IMR-90 (cell line): ENCODE data around the gene HMGA1. TPM values are rescaled to one million over a fixed set of nuclear protein-coding genes. Genes with fewer than 3 reads are reported as not detected.

ENCODE experiments used
- ATAC-seq: fragments of 200-7000 bp; cut with Tn5 transposase; 2 replicates; pipeline ENCODE4 v1.9.1; 2020; ENCODE audit warnings: low read depth, mild to moderate bottlenecking, moderate library complexity
- BruUV-seq: library from RNA; stranded (reverse); fragments of 400-500 nt; replicated peaks from 2 replicates; lab custom pipeline; 2021; lab: Mats Ljungman, UMichigan
- CTCF ChIA-PET: fragments of 300-600 bp; formaldehyde crosslinking; extraction: SDS; loops from one replicate; lab custom pipeline; 2021; ENCODE audit warnings: antibody characterized with exemption; lab: Yijun Ruan, JAX
- POLR2A ChIA-PET: fragments of 300-600 bp; sonication (Branson Sonifier 250); formaldehyde crosslinking; loops from one replicate; lab custom pipeline; 2022; ENCODE audit warnings: antibody characterized with exemption; ENCODE audit not compliant: unreplicated experiment; lab: Charles Lee
- DNase-seq: peaks from one replicate; pipeline ENCODE4 v3.0.0; 2013
- H2AFZ ChIP-seq: replicated peaks from 2 replicates; pipeline ENCODE3; 2013; ENCODE audit warnings: low read length, mild to moderate bottlenecking; ENCODE audit not compliant: poor library complexity
- H2AK5ac ChIP-seq: 2 replicates; pipeline ENCODE4 v1.6.1; 2013; ENCODE audit warnings: low read depth, low read length, inconsistent platforms
- H2AK9ac ChIP-seq: replicated peaks from 2 replicates; pipeline ENCODE3; 2013; ENCODE audit warnings: mild to moderate bottlenecking, low read depth, low read length, moderate library complexity; ENCODE audit not compliant: poor library complexity
- H2BK120ac ChIP-seq: 2 replicates; pipeline ENCODE4 v1.6.1; 2013; ENCODE audit warnings: low read depth, low read length, inconsistent platforms
- H2BK15ac ChIP-seq: 3 replicates; pipeline ENCODE4 v1.6.1; 2013; ENCODE audit warnings: low read depth, low read length, inconsistent platforms
- H2BK20ac ChIP-seq: 2 replicates; pipeline ENCODE4 v1.6.1; 2013; ENCODE audit warnings: low read depth, mild to moderate bottlenecking, inconsistent platforms, low read length, moderate library complexity
- H2BK5ac ChIP-seq: 2 replicates; pipeline ENCODE4 v1.6.1; 2013; ENCODE audit warnings: mild to moderate bottlenecking, low read depth, low read length, inconsistent platforms; ENCODE audit not compliant: poor library complexity, severe bottlenecking
- H3K14ac ChIP-seq: replicated peaks from 2 replicates; pipeline ENCODE4 v1.6.1; 2013; ENCODE audit warnings: low read depth, low read length, inconsistent platforms
- H3K18ac ChIP-seq: 2 replicates; pipeline ENCODE4 v1.6.1; 2013; ENCODE audit warnings: low read depth, low read length, control low read depth
- H3K23ac ChIP-seq: 2 replicates; pipeline ENCODE4 v1.6.1; 2013; ENCODE audit warnings: low read depth, low read length, inconsistent platforms
- H3K27ac ChIP-seq: 2 replicates; pipeline ENCODE4 v1.5.1; 2013; ENCODE audit warnings: mild to moderate bottlenecking, control low read depth, low read length; ENCODE audit not compliant: insufficient read depth
- H3K27me3 ChIP-seq: 2 replicates; pipeline ENCODE4 v1.6.1; 2013; ENCODE audit warnings: low read length; ENCODE audit not compliant: control insufficient read depth, insufficient read depth
- H3K36me3 ChIP-seq: 2 replicates; pipeline ENCODE4 v1.6.1; 2013; ENCODE audit warnings: low read length, mixed read lengths; ENCODE audit not compliant: control insufficient read depth, insufficient read depth
- H3K4ac ChIP-seq: 2 replicates; pipeline ENCODE4 v1.6.1; 2013; ENCODE audit warnings: low read depth, low read length, inconsistent platforms
- H3K4me1 ChIP-seq: 2 replicates; pipeline ENCODE4 v1.6.1; 2013; ENCODE audit warnings: low read length, mixed read lengths; ENCODE audit not compliant: control insufficient read depth, insufficient read depth
- H3K4me2 ChIP-seq: 2 replicates; pipeline ENCODE4 v1.6.1; 2013; ENCODE audit warnings: low read depth, mild to moderate bottlenecking, control low read depth, low read length, moderate library complexity
- H3K4me3 ChIP-seq: 2 replicates; pipeline ENCODE4 v1.5.1; 2013; ENCODE audit warnings: low read depth, mild to moderate bottlenecking, control low read depth, low read length, moderate library complexity; ENCODE audit not compliant: insufficient read depth
- H3K56ac ChIP-seq: 2 replicates; pipeline ENCODE4 v1.6.1; 2013; ENCODE audit warnings: low read length, inconsistent platforms; ENCODE audit not compliant: insufficient read depth; ENCODE audit errors: extremely low read depth
- H3K79me1 ChIP-seq, 2 experiments: 2 replicates each; pipeline ENCODE4 v1.6.1; 2013; ENCODE audit warnings: low read length in 2 of 2, inconsistent platforms in 1 of 2, low read depth in 1 of 2
- H3K9ac ChIP-seq: 2 replicates; pipeline ENCODE4 v1.6.1; 2013; ENCODE audit warnings: low read depth, low read length, control low read depth
- H3K9me1 ChIP-seq: 2 replicates; pipeline ENCODE4 v1.6.1; 2013; ENCODE audit warnings: low read length, inconsistent platforms; ENCODE audit not compliant: insufficient read depth
- H3K9me3 ChIP-seq: 2 replicates; pipeline ENCODE4 v1.6.1; 2013; ENCODE audit warnings: low read length; ENCODE audit not compliant: control insufficient read depth, insufficient read depth
- H4K20me1 ChIP-seq: 2 replicates; pipeline ENCODE4 v1.6.1; 2013; ENCODE audit warnings: low read length, inconsistent platforms; ENCODE audit not compliant: insufficient read depth
- H4K5ac ChIP-seq: 2 replicates; pipeline ENCODE4 v1.6.1; 2013; ENCODE audit warnings: mild to moderate bottlenecking, low read depth, low read length, control low read depth
- H4K8ac ChIP-seq, 2 experiments: 2 replicates each; pipeline ENCODE4 v1.6.1; 2013; ENCODE audit warnings: low read depth in 2 of 2, low read length in 2 of 2, control low read depth in 1 of 2, inconsistent platforms in 1 of 2
- H4K91ac ChIP-seq: 2 replicates; pipeline ENCODE4 v1.6.1; 2013; ENCODE audit warnings: low read depth, low read length, inconsistent platforms; ENCODE audit not compliant: insufficient read depth
- CHD1 ChIP-seq: IDR thresholded peaks from 2 replicates; pipeline ENCODE4 v1.6.1; 2012; ENCODE audit warnings: low read depth, low read length, improper control_type of control experiment
- CTCF ChIP-seq: conservative IDR thresholded peaks from 2 replicates; pipeline ENCODE4 v1.5.1; 2012; ENCODE audit warnings: mild to moderate bottlenecking, low read depth, low read length, improper control_type of control experiment
- WGBS, 2 experiments: methylation state at CpG; one replicate each; pipeline versions ENCODE4 v1.1.5 to v1.1.7; 2013; ENCODE audit warnings: missing lambda C conversion rate in 2 of 2; ENCODE audit not compliant: insufficient read length in 1 of 2; ENCODE audit errors: extremely low coverage in 2 of 2; 5-methylcytosine and 5-hydroxymethylcytosine counted together
- dilution Hi-C: fragments of 300-500 bp; cut with HindIII; formaldehyde crosslinking; loops from one replicate; pipeline ENCODE4 v1.14.3; 2018; ENCODE audit warnings: low sequenced_read_pairs; ENCODE audit not compliant: unreplicated experiment
- in situ Hi-C: fragments of 300-500 bp; cut with MboI; formaldehyde crosslinking; loops from 3 replicates; pipeline ENCODE4 v1.14.3; 2019; ENCODE audit warnings: low sequenced_read_pairs, inconsistent platforms, mixed read lengths
- intact Hi-C: fragments of 100-400 bp; cut with micrococcal nuclease; formaldehyde crosslinking; loops from 2 replicates; pipeline ENCODE4 v1.10.0; 2022
- polyA plus RNA-seq, 3 experiments: library from polyadenylated mRNA; depleted of rRNA; stranded (reverse); fragments of >200 nt; gene quantifications; 2 replicates each; pipeline ENCODE4 v1.2.3, GENCODE V29; 2012; ENCODE audit warnings: low replicate concordance in 1 of 3
- total RNA-seq: library from RNA; depleted of rRNA; stranded (reverse); fragments of >200 nt; gene quantifications from 2 replicates; pipeline ENCODE4 v1.2.3, GENCODE V29; 2012

Gene HMGA1
- total and polyA plus RNA-seq, 2 of the 4 experiments (the other 2 are of a cell fraction): 101 to 589 TPM

GRCh38 chr6:34223381-34223955 is 13.2 kb upstream of the HMGA1 start:
- H2BK15ac ChIP-seq: peak overlapping the region; percentile 65; the same call in 2 of the 3 replicates
- H2AK5ac ChIP-seq: peak overlapping the region; percentile 66
- no peaks in the 10 kb centered on the region for H3K27me3 ChIP-seq
- intact Hi-C loops: no loop called here
- POLR2A ChIA-PET: interaction anchor here (0.9 to 1.0 kb wide), 3 partner anchors 13 to 20 kb away, joined by 3 to 4 read pairs (median 4); partner anchors contain the start of gene HMGA1
- TF ChIP-seq CHD1 (0 out of 2 replicates have a peak, but pooled peaks have one; percentile 4), CTCF (no peak)
- ATAC-seq: peak; percentile 53
- H4K20me1 ChIP-seq: no peaks in the 10 kb centered on the region
- CTCF ChIA-PET: interaction anchor here (0.9 kb wide), 1 partner anchor 13 kb away, joined by 4 read pairs; the partner anchor contains the start of gene HMGA1
- H3K9me3 ChIP-seq: no peaks in the 10 kb centered on the region
- dilution Hi-C loops: no loop called here
- H2BK20ac ChIP-seq: peak overlapping the region; percentile 99
- H4K8ac ChIP-seq: peak overlapping the region; percentile 58 to 96; a peak in 3 of 4 replicates
- H3K23ac ChIP-seq: peak overlapping the region; percentile 99
- H3K4me3 ChIP-seq: peak overlapping the region; percentile 27
- peak overlapping the region; percentile 80 for H3K9ac ChIP-seq
- DNase-seq: no peak
- H3K18ac ChIP-seq: peak overlapping the region; percentile 93
- H4K91ac ChIP-seq: peak overlapping the region; percentile 92
- peak overlapping the region; percentile 98 for H2BK120ac ChIP-seq
- H3K27ac ChIP-seq: peak overlapping the region; percentile 91
- peak overlapping the region; percentile 96 for H2BK5ac ChIP-seq
- 10% methylated on average over 4 of the region's 16 CpGs; no CpG with 5 or more reads in 1 of the 2 experiments for WGBS, 2 experiments
- peak overlapping the region; percentile 93 for H3K4me2 ChIP-seq
- H3K36me3 ChIP-seq: no peaks in the 10 kb centered on the region
- H3K14ac ChIP-seq: peak overlapping the region; percentile 94
- no TSS peak for BruUV-seq
- H2AK9ac ChIP-seq: peak overlapping the region; percentile 89
- H3K79me1 ChIP-seq: peaks cover 0 to 8% of the 10 kb centered on the region in 2 experiments; a peak in 1 of 4 replicates
- H4K5ac ChIP-seq: peak overlapping the region; percentile 95
- H3K9me1 ChIP-seq: peaks cover 17% of the 10 kb centered on the region
- peaks cover 14% of the 10 kb centered on the region for H3K4me1 ChIP-seq
- peak overlapping the region; percentile 82 for H3K56ac ChIP-seq
- in situ Hi-C loops: no loop called here
- peak overlapping the region; percentile 91 for H2AFZ ChIP-seq
- peak overlapping the region; percentile 99 for H3K4ac ChIP-seq
